ENCODE data around the gene PTGER1.

GRCh38 chr19:14519860-14520407, 44.8 kb upstream of the PTGER1 start:
- no peak for TF ChIP-seq POLR2A (IDR thresholded peaks at IDR 0.05)
- TF ChIP-seq, protein P1, sequence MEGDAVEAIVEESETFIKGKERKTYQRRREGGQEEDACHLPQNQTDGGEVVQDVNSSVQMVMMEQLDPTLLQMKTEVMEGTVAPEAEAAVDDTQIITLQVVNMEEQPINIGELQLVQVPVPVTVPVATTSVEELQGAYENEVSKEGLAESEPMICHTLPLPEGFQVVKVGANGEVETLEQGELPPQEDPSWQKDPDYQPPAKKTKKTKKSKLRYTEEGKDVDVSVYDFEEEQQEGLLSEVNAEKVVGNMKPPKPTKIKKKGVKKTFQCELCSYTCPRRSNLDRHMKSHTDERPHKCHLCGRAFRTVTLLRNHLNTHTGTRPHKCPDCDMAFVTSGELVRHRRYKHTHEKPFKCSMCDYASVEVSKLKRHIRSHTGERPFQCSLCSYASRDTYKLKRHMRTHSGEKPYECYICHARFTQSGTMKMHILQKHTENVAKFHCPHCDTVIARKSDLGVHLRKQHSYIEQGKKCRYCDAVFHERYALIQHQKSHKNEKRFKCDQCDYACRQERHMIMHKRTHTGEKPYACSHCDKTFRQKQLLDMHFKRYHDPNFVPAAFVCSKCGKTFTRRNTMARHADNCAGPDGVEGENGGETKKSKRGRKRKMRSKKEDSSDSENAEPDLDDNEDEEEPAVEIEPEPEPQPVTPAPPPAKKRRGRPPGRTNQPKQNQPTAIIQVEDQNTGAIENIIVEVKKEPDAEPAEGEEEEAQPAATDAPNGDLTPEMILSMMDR (IDR thresholded peaks at IDR 0.05): no peak

All from vagina (tissue), 2 donors.